PC-9 (cell line): ENCODE results near the gene LPCAT2. TPM values are rescaled to one million over a fixed set of nuclear protein-coding genes. Genes with fewer than 3 reads are reported as not detected.

Experiments
- BruUV-seq: library from RNA; stranded (reverse); fragments of 400-500 nt; replicated peaks from 2 replicates; lab custom pipeline; 2021; lab: Mats Ljungman, UMichigan
- CTCF ChIA-PET: fragments of 300-600 bp; sonication (Branson Sonifier 250); formaldehyde crosslinking; loops from one replicate; lab custom pipeline; 2022; ENCODE audit warnings: antibody characterized with exemption; lab: Charles Lee
- POLR2A ChIA-PET: fragments of 300-600 bp; sonication (Branson Sonifier 250); formaldehyde crosslinking; loops from one replicate; lab custom pipeline; 2022; ENCODE audit warnings: antibody characterized with exemption; ENCODE audit not compliant: unreplicated experiment; lab: Charles Lee
- DNase-seq, 2 experiments: peaks; one replicate each; pipeline versions ENCODE4 v3.0.0 to v3.0.0-alpha.2; 2015 to 2022; ENCODE audit warnings: mixed read lengths in 1 of 2
- H2AFZ ChIP-seq: fragments of 200-600 bp; sonication (generic); 2 replicates; pipeline ENCODE4 v1.8.1; 2017; ENCODE audit warnings: antibody characterized with exemption
- H3F3A ChIP-seq: fragments of 200-600 bp; sonication (generic); 2 replicates; pipeline ENCODE4 v1.8.1; 2017; ENCODE audit warnings: antibody characterized with exemption, mild to moderate bottlenecking, low read depth; ENCODE audit not compliant: insufficient read depth
- H3K27ac ChIP-seq: fragments of 200-600 bp; sonication (generic); 2 replicates; pipeline ENCODE4 v1.6.1; 2016; ENCODE audit warnings: mixed run types
- H3K27me3 ChIP-seq: fragments of 200-600 bp; sonication (generic); 2 replicates; pipeline ENCODE4 v1.6.1; 2016; ENCODE audit warnings: low read depth, mixed run types; ENCODE audit not compliant: insufficient read depth
- H3K36me3 ChIP-seq: fragments of 200-600 bp; sonication (generic); 2 replicates; pipeline ENCODE4 v1.6.1; 2016; ENCODE audit warnings: low read depth, mixed run types
- H3K4me1 ChIP-seq: fragments of 200-600 bp; sonication (generic); replicated peaks from 2 replicates; pipeline ENCODE4 v1.6.1; 2016; ENCODE audit warnings: mixed run types; ENCODE audit not compliant: insufficient read depth
- H3K4me2 ChIP-seq: fragments of 200-600 bp; sonication (generic); 2 replicates; pipeline ENCODE4 v1.6.1; 2017; ENCODE audit warnings: mixed run types
- H3K4me3 ChIP-seq: fragments of 200-600 bp; sonication (generic); 2 replicates; pipeline ENCODE4 v1.6.1; 2016; ENCODE audit warnings: mixed run types
- H3K79me2 ChIP-seq: fragments of 200-600 bp; sonication (generic); 2 replicates; pipeline ENCODE4 v1.6.1; 2017; ENCODE audit warnings: low read depth, mixed run types
- H3K9me2 ChIP-seq: fragments of 200-600 bp; sonication (generic); 2 replicates; pipeline ENCODE4 v1.8.1; 2017; ENCODE audit warnings: mild to moderate bottlenecking; ENCODE audit not compliant: insufficient read depth
- H3K9me3 ChIP-seq: fragments of 200-600 bp; sonication (generic); 2 replicates; pipeline ENCODE4 v1.8.1; 2016; ENCODE audit warnings: low read depth; ENCODE audit not compliant: insufficient read depth
- H4K20me1 ChIP-seq: fragments of 200-600 bp; sonication (generic); 2 replicates; pipeline ENCODE4 v1.8.1; 2017; ENCODE audit not compliant: insufficient read depth
- EZH2 ChIP-seq: fragments of 200-600 bp; sonication (generic); IDR thresholded peaks from 2 replicates; pipeline ENCODE4 v1.8.0; 2017; ENCODE audit warnings: antibody characterized with exemption, low read depth
- intact Hi-C: fragments of 100-400 bp; cut with micrococcal nuclease; formaldehyde crosslinking; loops from one replicate; pipeline ENCODE4 v1.10.0; 2022; ENCODE audit not compliant: unreplicated experiment
- total RNA-seq: library from RNA; stranded (reverse); gene quantifications from 2 replicates; pipeline ENCODE4 v1.2.3, GENCODE V29; 2021
- TF ChIP-seq, protein P1 (sequence below): fragments of 200-600 bp; sonication (generic); conservative IDR thresholded peaks from 2 replicates; pipeline ENCODE4 v1.6.1; 2017; ENCODE audit warnings: mixed run types, antibody characterized with exemption, mild to moderate bottlenecking, moderate library complexity

LPCAT2 gene
- total RNA-seq, 1 experiment from 2014 or later: 87.7 TPM

- BruUV-seq: no TSS peak
- CTCF ChIA-PET: no interaction called here
- no peaks in the 10 kb centered on the region for H4K20me1 ChIP-seq
Observed at GRCh38 chr16:55572439-55572838, 63.6 kb downstream of the LPCAT2 start.

DNA sequence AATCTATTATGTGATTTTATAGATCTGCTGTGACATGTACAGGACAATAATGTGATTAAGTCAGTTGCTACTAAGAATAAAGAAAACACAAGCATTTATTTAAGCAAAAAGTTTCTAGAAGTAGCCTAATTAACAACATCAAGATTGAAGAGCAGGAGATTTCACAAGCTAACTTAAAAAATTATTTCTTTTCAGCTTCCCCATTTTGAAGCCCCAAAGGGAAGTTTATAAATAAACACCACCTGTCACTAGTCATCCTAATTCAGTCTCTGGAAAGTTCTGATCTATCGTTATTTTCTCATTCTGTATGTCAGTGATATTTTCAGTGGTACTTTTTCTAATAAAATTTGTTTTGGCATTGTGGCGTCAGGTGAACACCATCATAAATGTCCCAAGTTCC, 65.9 kb downstream of the LPCAT2 start:
- Histone ChIP-seq H3K9me3 (no peaks in the 10 kb centered on the region), H4K20me1 (no peaks in the 10 kb centered on the region), H2AFZ (no peak overlapping the region), H3F3A (no peaks in the 10 kb centered on the region), H3K9me2 (no peaks in the 10 kb centered on the region; the same call in 1 of the 2 replicates), H3K36me3 (peaks cover 17% of the 10 kb centered on the region), H3K27me3 (no peaks in the 10 kb centered on the region), H3K4me2 (no peak overlapping the region), H3K27ac (no peak overlapping the region), H3K4me3 (no peak overlapping the region), H3K4me1 (no peaks in the 10 kb centered on the region), H3K79me2 (no peaks in the 10 kb centered on the region)
- BruUV-seq: no TSS peak
- POLR2A ChIA-PET: no interaction called here
- CTCF ChIA-PET: no interaction called here
- no peak for DNase-seq
- TF ChIP-seq, protein P1, sequence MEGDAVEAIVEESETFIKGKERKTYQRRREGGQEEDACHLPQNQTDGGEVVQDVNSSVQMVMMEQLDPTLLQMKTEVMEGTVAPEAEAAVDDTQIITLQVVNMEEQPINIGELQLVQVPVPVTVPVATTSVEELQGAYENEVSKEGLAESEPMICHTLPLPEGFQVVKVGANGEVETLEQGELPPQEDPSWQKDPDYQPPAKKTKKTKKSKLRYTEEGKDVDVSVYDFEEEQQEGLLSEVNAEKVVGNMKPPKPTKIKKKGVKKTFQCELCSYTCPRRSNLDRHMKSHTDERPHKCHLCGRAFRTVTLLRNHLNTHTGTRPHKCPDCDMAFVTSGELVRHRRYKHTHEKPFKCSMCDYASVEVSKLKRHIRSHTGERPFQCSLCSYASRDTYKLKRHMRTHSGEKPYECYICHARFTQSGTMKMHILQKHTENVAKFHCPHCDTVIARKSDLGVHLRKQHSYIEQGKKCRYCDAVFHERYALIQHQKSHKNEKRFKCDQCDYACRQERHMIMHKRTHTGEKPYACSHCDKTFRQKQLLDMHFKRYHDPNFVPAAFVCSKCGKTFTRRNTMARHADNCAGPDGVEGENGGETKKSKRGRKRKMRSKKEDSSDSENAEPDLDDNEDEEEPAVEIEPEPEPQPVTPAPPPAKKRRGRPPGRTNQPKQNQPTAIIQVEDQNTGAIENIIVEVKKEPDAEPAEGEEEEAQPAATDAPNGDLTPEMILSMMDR: no peak
- TF ChIP-seq EZH2: no peak
- intact Hi-C loops: no loop called here

More at GRCh38 chr16:55572439-55572838, 63.6 kb downstream of the LPCAT2 start:
- no peaks in the 10 kb centered on the region for H3K9me3 ChIP-seq
- no peaks in the 10 kb centered on the region for H3K4me1 ChIP-seq
- H3K27ac ChIP-seq: no peak overlapping the region
- intact Hi-C loops: no loop called here
- POLR2A ChIA-PET: no interaction called here
- H3K4me3 ChIP-seq: no peak overlapping the region
- TF ChIP-seq, protein P1: no peak
- TF ChIP-seq EZH2: no peak
- no peak overlapping the region for H2AFZ ChIP-seq
- H3F3A ChIP-seq: no peaks in the 10 kb centered on the region
- H3K79me2 ChIP-seq: no peaks in the 10 kb centered on the region
- H3K4me2 ChIP-seq: no peak overlapping the region
- H3K36me3 ChIP-seq: peaks cover 11% of the 10 kb centered on the region; the same call in 1 of the 2 replicates
- no peaks in the 10 kb centered on the region for H3K27me3 ChIP-seq
- H3K9me2 ChIP-seq: no peaks in the 10 kb centered on the region; the same call in 1 of the 2 replicates
- DNase-seq: no peak

- Histone ChIP-seq H3K79me2 (no peaks in the 10 kb centered on the region), H3K4me3 (no peak overlapping the region), H3K27me3 (no peaks in the 10 kb centered on the region), H3K9me2 (no peaks in the 10 kb centered on the region; the same call in 1 of the 2 replicates), H3K36me3 (peaks cover 24% of the 10 kb centered on the region), H3K4me1 (no peaks in the 10 kb centered on the region), H3K27ac (no peak overlapping the region), H3K9me3 (no peaks in the 10 kb centered on the region), H3F3A (no peaks in the 10 kb centered on the region), H4K20me1 (no peaks in the 10 kb centered on the region), H3K4me2 (no peak overlapping the region), H2AFZ (no peak overlapping the region)
- ChIA-PET POLR2A (no interaction called here), CTCF (no interaction called here)
- BruUV-seq: no TSS peak
- DNase-seq: no peak
- TF ChIP-seq, protein P1: no peak
- no peak for TF ChIP-seq EZH2
- intact Hi-C loops: no loop called here
Observed at GRCh38 chr16:55575496-55575895, 66.6 kb downstream of the LPCAT2 start.
